Adipocyte (in vitro differentiated cells): ENCODE measurements around the gene GPR146.

Experiments
- DNase-seq: peaks from one replicate; pipeline ENCODE4 v3.0.0-alpha.2; 2015; ENCODE audit warnings: low read depth
- H3K27me3 ChIP-seq: replicated peaks from 2 replicates; pipeline ENCODE4 v1.7.0; 2013; ENCODE audit warnings: mild to moderate bottlenecking, low read length, moderate library complexity; ENCODE audit not compliant: control insufficient read depth, insufficient read depth
- H3K36me3 ChIP-seq: 2 replicates; pipeline ENCODE4 v1.7.0; 2013; ENCODE audit warnings: low read length, mild to moderate bottlenecking, moderate library complexity; ENCODE audit not compliant: control insufficient read depth, insufficient read depth, severe bottlenecking
- H3K4me1 ChIP-seq: 2 replicates; pipeline ENCODE4 v1.7.0; 2013; ENCODE audit warnings: mild to moderate bottlenecking, low read length, moderate library complexity; ENCODE audit not compliant: control insufficient read depth, insufficient read depth
- H3K4me3 ChIP-seq: 2 replicates; pipeline ENCODE4 v1.7.0; 2013; ENCODE audit warnings: mild to moderate bottlenecking, low read length, moderate library complexity
- H3K9ac ChIP-seq: 2 replicates; pipeline ENCODE4 v1.7.0; 2013; ENCODE audit warnings: mild to moderate bottlenecking, low read length, moderate library complexity
- H3K9me3 ChIP-seq: 2 replicates; pipeline ENCODE4 v1.7.0; 2013; ENCODE audit warnings: mild to moderate bottlenecking, low read length, moderate library complexity; ENCODE audit not compliant: control insufficient read depth

The GPR146 gene

GRCh38 chr7:1022356-1022755 lies 22.0 kb upstream of the GPR146 start:
- Histone ChIP-seq H3K36me3 (peaks cover 5% of the 10 kb centered on the region), H3K4me3 (no peak overlapping the region), H3K9ac (no peak overlapping the region), H3K4me1 (peaks cover 4% of the 10 kb centered on the region), H3K27me3 (no peaks in the 10 kb centered on the region), H3K9me3 (no peaks in the 10 kb centered on the region)
- no peak for DNase-seq

- peaks cover 5% of the 10 kb centered on the region for H3K4me1 ChIP-seq
- no peaks in the 10 kb centered on the region for H3K27me3 ChIP-seq
- no peak overlapping the region for H3K4me3 ChIP-seq
- no peaks in the 10 kb centered on the region for H3K9me3 ChIP-seq
- DNase-seq = no peak
- H3K9ac ChIP-seq = no peak overlapping the region
- H3K36me3 ChIP-seq = peaks cover 5% of the 10 kb centered on the region
Measured at GRCh38 chr7:1022801-1023465, 21.4 kb upstream of the GPR146 start.

GRCh38 chr7:1024331-1024841 lies 20.0 kb upstream of the GPR146 start:
- no peaks in the 10 kb centered on the region for H3K27me3 ChIP-seq
- H3K4me3 ChIP-seq = no peak overlapping the region
- H3K4me1 ChIP-seq = peaks cover 10% of the 10 kb centered on the region
- no peak for DNase-seq
- H3K9me3 ChIP-seq = no peaks in the 10 kb centered on the region
- H3K9ac ChIP-seq = no peak overlapping the region
- H3K36me3 ChIP-seq = peaks cover 5% of the 10 kb centered on the region

- Histone ChIP-seq H3K9me3 (no peaks in the 10 kb centered on the region), H3K4me3 (no peak overlapping the region), H3K4me1 (peaks cover 11% of the 10 kb centered on the region), H3K36me3 (peaks cover 5% of the 10 kb centered on the region), H3K27me3 (no peaks in the 10 kb centered on the region), H3K9ac (no peak overlapping the region)
- no peak for DNase-seq
Measured at GRCh38 chr7:1024876-1025742, 19.2 kb upstream of the GPR146 start.

- DNase-seq = no peak
- H3K27me3 ChIP-seq = no peaks in the 10 kb centered on the region
- H3K36me3 ChIP-seq = peaks cover 5% of the 10 kb centered on the region
- no peak overlapping the region for H3K9ac ChIP-seq
- no peaks in the 10 kb centered on the region for H3K9me3 ChIP-seq
- peaks cover 11% of the 10 kb centered on the region for H3K4me1 ChIP-seq
- no peak overlapping the region for H3K4me3 ChIP-seq
Measured at GRCh38 chr7:1025743-1026581, 18.4 kb upstream of the GPR146 start.

- no peaks in the 10 kb centered on the region for H3K9me3 ChIP-seq
- DNase-seq = no peak
- no peaks in the 10 kb centered on the region for H3K27me3 ChIP-seq
- peaks cover 11% of the 10 kb centered on the region for H3K4me1 ChIP-seq
- peak overlapping the region; percentile 82 for H3K4me3 ChIP-seq
- peaks cover 5% of the 10 kb centered on the region for H3K36me3 ChIP-seq
- peak overlapping the region; percentile 83 for H3K9ac ChIP-seq
Measured at GRCh38 chr7:1026721-1027161, 17.6 kb upstream of the GPR146 start.

GRCh38 chr7:1027242-1028043 lies 16.9 kb upstream of the GPR146 start:
- DNase-seq = peak; percentile 68
- peaks cover 11% of the 10 kb centered on the region for H3K4me1 ChIP-seq
- H3K36me3 ChIP-seq = peaks cover 5% of the 10 kb centered on the region
- H3K27me3 ChIP-seq = no peaks in the 10 kb centered on the region
- peak overlapping the region; percentile 82 for H3K4me3 ChIP-seq
- H3K9me3 ChIP-seq = no peaks in the 10 kb centered on the region
- peak overlapping the region; percentile 83 for H3K9ac ChIP-seq

- peaks cover 11% of the 10 kb centered on the region for H3K4me1 ChIP-seq
- peak overlapping the region; percentile 82 for H3K4me3 ChIP-seq
- peaks cover 5% of the 10 kb centered on the region for H3K36me3 ChIP-seq
- no peaks in the 10 kb centered on the region for H3K27me3 ChIP-seq
- H3K9me3 ChIP-seq = no peaks in the 10 kb centered on the region
- peak overlapping the region; percentile 83 for H3K9ac ChIP-seq
- peak; percentile 96 for DNase-seq
Measured at GRCh38 chr7:1028044-1028770, 16.1 kb upstream of the GPR146 start.

GRCh38 chr7:1028775-1029636 lies 15.3 kb upstream of the GPR146 start:
- peak overlapping the region; percentile 72 for H3K9ac ChIP-seq
- H3K4me3 ChIP-seq = peak overlapping the region; percentile 82
- H3K9me3 ChIP-seq = no peaks in the 10 kb centered on the region
- H3K36me3 ChIP-seq = peaks cover 5% of the 10 kb centered on the region
- peak; percentile 96 for DNase-seq
- H3K27me3 ChIP-seq = no peaks in the 10 kb centered on the region
- H3K4me1 ChIP-seq = peaks cover 11% of the 10 kb centered on the region
